Neutrophil (primary cell): Measurements from ENCODE around the gene CKS1B.

ENCODE experiments used
- H3K27ac ChIP-seq: fragments of 200-600 bp; sonication (generic); 2 replicates; pipeline ENCODE4 v1.5.1; 2016; ENCODE audit warnings: mild to moderate bottlenecking, moderate library complexity
- H3K27me3 ChIP-seq: fragments of 200-600 bp; sonication (generic); 2 replicates; pipeline ENCODE4 v1.6.0; 2016; ENCODE audit warnings: mild to moderate bottlenecking
- H3K36me3 ChIP-seq: fragments of 200-600 bp; sonication (generic); 2 replicates; pipeline ENCODE4 v1.5.1; 2017
- H3K4me1 ChIP-seq, 2 experiments: fragments of 200-600 bp in 1 of 2; sonication (generic) in 1 of 2; 1 replicate in 1 of 2; 2 replicates in 1 of 2; pipeline versions ENCODE4 v1.5.1 to v1.6.1; 2013 to 2016; ENCODE audit warnings: low read depth in 1 of 2, low read length in 1 of 2, mild to moderate bottlenecking in 1 of 2, moderate library complexity in 1 of 2; ENCODE audit not compliant: control insufficient read depth in 1 of 2, insufficient read depth in 1 of 2
- H3K4me3 ChIP-seq, 2 experiments: fragments of 200-600 bp in 1 of 2; sonication (generic) in 1 of 2; 1 replicate in 1 of 2; 2 replicates in 1 of 2; pipeline ENCODE4 v1.5.1; 2013 to 2016; ENCODE audit warnings: low read depth in 1 of 2, low read length in 1 of 2, mild to moderate bottlenecking in 1 of 2, moderate library complexity in 1 of 2
- H3K9me3 ChIP-seq: fragments of 200-600 bp; sonication (generic); 2 replicates; pipeline ENCODE4 v1.5.1; 2016
- CTCF ChIP-seq: fragments of 200-600 bp; sonication (generic); IDR thresholded peaks from 2 replicates; pipeline ENCODE4 v1.5.1; 2016; ENCODE audit warnings: antibody characterized with exemption

CKS1B gene

GRCh38 chr1:154989195-154989860 is 14.8 kb downstream of the CKS1B start:
- TF ChIP-seq CTCF = no peak

GRCh38 chr1:154990276-154990675 is 15.8 kb downstream of the CKS1B start:
- no peak for TF ChIP-seq CTCF
- H3K27me3 ChIP-seq = no peaks in the 10 kb centered on the region
- peaks cover 21% of the 10 kb centered on the region for H3K36me3 ChIP-seq
- no peaks in the 10 kb centered on the region for H3K9me3 ChIP-seq
- no peak overlapping the region for H3K4me3 ChIP-seq
- H3K27ac ChIP-seq = no peak overlapping the region
- peaks cover 0 to 7% of the 10 kb centered on the region in 2 experiments for H3K4me1 ChIP-seq

More at GRCh38 chr1:154989195-154989860, 14.8 kb downstream of the CKS1B start:
- Histone ChIP-seq H3K27me3 (no peaks in the 10 kb centered on the region), H3K4me1 (peaks cover 0 to 7% of the 10 kb centered on the region in 2 experiments), H3K36me3 (peaks cover 21% of the 10 kb centered on the region), H3K9me3 (no peaks in the 10 kb centered on the region), H3K4me3 (no peak overlapping the region), H3K27ac (no peak overlapping the region)

- Histone ChIP-seq H3K9me3 (no peaks in the 10 kb centered on the region), H3K27me3 (no peaks in the 10 kb centered on the region), H3K4me1 (peaks cover 11 to 12% of the 10 kb centered on the region in 2 experiments), H3K27ac (no peak overlapping the region), H3K4me3 (no peak overlapping the region), H3K36me3 (peaks cover 19% of the 10 kb centered on the region)
- no peak for TF ChIP-seq CTCF
Observed at GRCh38 chr1:154992721-154993571, 18.5 kb downstream of the CKS1B start.

GRCh38 chr1:154993572-154994268 is 19.2 kb downstream of the CKS1B start, which contains the start of gene LENEP:
Gene LENEP (plus strand): TSS chr1:154993586. CDS start chr1:154993608, 22 bp downstream.
- Histone ChIP-seq H3K36me3 (peaks cover 11% of the 10 kb centered on the region), H3K9me3 (no peaks in the 10 kb centered on the region), H3K27me3 (no peaks in the 10 kb centered on the region), H3K4me3 (no peak within 1 kb of the TSS), H3K4me1 (peaks cover 16 to 17% of the 10 kb centered on the region in 2 experiments), H3K27ac (no peak within 1 kb of the TSS)
- no peak for TF ChIP-seq CTCF

GRCh38 chr1:154994269-154994587 is 19.7 kb downstream of the CKS1B start:
- H3K4me1 ChIP-seq = peaks cover 21 to 22% of the 10 kb centered on the region in 2 experiments
- H3K27ac ChIP-seq = no peak overlapping the region
- TF ChIP-seq CTCF = no peak
- no peaks in the 10 kb centered on the region for H3K27me3 ChIP-seq
- no peak overlapping the region for H3K4me3 ChIP-seq
- peaks cover 7% of the 10 kb centered on the region for H3K36me3 ChIP-seq
- no peaks in the 10 kb centered on the region for H3K9me3 ChIP-seq
